ENCODE results near the gene LMO2.

LMO2 gene

GRCh38 chr11:33897761-33898375 is 6.0 kb upstream of the LMO2 start:
- DNase-seq (ENCODE audit: low read depth): no peak
- TF ChIP-seq CTCF (conservative IDR thresholded peaks at IDR 0.05; ENCODE audit: low read length): no peak
- H3K4me3 ChIP-seq (ENCODE audit: low read length): no peak overlapping the region

- H3K4me3 ChIP-seq (ENCODE audit: low read length): no peak overlapping the region
- no peak for DNase-seq (ENCODE audit: low read depth)
- no peak for TF ChIP-seq CTCF (conservative IDR thresholded peaks at IDR 0.05; ENCODE audit: low read length)
Observed at GRCh38 chr11:33896911-33897310, 5.0 kb upstream of the LMO2 start.

DNA sequence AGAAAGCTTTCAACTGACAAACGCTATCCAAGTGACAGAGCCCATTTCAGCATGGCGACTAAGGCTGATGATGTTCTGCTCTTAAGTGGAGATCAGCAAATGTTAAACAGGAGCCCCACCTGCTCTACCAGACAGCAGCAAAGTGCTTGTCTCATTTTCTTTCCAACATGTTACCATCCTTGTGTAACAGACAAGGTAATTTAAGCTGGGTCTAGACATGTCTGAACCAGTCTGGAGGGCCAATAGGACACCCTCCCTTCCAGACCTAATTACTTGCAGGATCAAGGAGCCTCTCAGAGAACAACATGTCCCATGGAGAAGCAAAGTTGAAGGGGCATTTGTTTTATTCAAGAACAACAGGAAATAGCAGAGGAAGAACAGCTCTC is 3.9 kb upstream of the LMO2 start:
- H3K4me3 ChIP-seq (ENCODE audit: low read length): no peak overlapping the region
- no peak for DNase-seq (ENCODE audit: low read depth)

DNA sequence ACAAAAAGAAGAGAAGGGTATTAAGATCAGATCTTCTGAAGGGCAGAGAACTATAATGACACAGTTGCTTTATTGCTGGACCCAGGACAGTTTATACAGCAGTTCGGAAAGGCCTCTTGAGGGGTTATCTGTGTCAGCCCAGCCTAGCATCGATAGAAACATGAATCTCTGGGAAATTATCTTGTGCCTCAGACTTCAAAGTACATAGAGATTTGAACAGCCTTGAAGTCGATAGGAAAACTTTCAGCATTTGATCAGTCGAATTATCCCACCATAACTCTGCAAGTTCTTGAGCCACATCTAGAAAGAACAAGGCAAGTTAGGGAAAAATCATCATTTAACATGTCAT is 2.5 kb upstream of the LMO2 start:
- H3K4me3 ChIP-seq (ENCODE audit: low read length): no peak overlapping the region
- no peak for DNase-seq (ENCODE audit: low read depth)
- no peak for TF ChIP-seq CTCF (conservative IDR thresholded peaks at IDR 0.05; ENCODE audit: low read length)

More for the DNA sequence above, 3.9 kb upstream of the LMO2 start:
- TF ChIP-seq CTCF (conservative IDR thresholded peaks at IDR 0.05; ENCODE audit: low read length): no peak

GRCh38 chr11:33893711-33894397 is 2.0 kb upstream of the LMO2 start:
- no peak for TF ChIP-seq CTCF (conservative IDR thresholded peaks at IDR 0.05; ENCODE audit: low read length)
- no peak overlapping the region for H3K4me3 ChIP-seq (ENCODE audit: low read length)

GRCh38 chr11:33892906-33893594 is 1.2 kb upstream of the LMO2 start:
- H3K4me3 ChIP-seq (ENCODE audit: low read length): no peak overlapping the region
- no peak for TF ChIP-seq CTCF (conservative IDR thresholded peaks at IDR 0.05; ENCODE audit: low read length)
- DNase-seq (ENCODE audit: low read depth): no peak

More at GRCh38 chr11:33893711-33894397, 2.0 kb upstream of the LMO2 start:
- DNase-seq (ENCODE audit: low read depth): no peak

Data from AG10803 (cell line).